Colon (tissue), 2 donors: ENCODE data around the gene PDE6B.
"Not testable (repeated sequence)": the region's sequence is repeated elsewhere in the genome, so short reads cannot be mapped to it uniquely, and the experiment has no call there.

Source experiments
- FAIRE-seq: peaks from 2 replicates; lab custom pipeline; 2012; peaks lifted over from hg19 to GRCh38; lab: Jason Lieb, UNC
- donor health status: control.
- donor health status: control.

The PDE6B gene

DNA sequence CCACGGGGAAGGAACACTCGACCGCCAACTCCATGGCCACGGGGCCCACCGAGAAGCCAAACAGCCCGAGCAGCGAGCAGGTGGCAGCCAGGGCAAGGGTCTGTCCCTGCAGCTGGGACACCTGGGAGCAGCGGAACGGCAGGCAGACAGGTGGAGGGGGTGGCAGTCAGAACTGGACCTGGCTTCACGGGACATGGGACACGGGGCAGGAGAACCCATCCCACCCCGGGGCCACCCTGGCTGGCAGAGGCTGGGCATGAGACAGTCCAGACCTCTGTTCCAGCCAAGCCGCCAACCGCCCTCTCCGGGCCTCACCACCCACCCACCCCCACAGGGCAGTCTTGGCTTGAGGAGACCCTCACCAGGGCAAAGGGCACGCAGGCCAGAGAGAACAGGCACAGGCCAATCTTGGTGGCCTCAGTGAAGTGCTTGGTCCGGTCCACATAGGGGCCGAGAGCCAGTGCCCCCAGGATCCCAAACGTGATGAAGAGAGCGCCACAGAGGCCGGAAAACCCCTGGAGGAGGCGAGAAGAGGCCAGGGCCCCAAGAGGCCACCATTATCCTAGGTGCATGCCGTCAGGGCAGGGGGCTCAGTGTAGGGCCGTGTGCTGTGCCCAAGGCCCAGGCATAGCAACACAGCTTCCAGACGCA is 58.0 kb downstream of the PDE6B start:
- no peak for FAIRE-seq

- no peak for FAIRE-seq
Measured at GRCh38 chr4:683982-684622, 58.7 kb downstream of the PDE6B start.

GRCh38 chr4:684623-685327 is 59.4 kb downstream of the PDE6B start:
- FAIRE-seq = no peak

GRCh38 chr4:685679-686412 is 60.5 kb downstream of the PDE6B start:
- FAIRE-seq = no peak

DNA sequence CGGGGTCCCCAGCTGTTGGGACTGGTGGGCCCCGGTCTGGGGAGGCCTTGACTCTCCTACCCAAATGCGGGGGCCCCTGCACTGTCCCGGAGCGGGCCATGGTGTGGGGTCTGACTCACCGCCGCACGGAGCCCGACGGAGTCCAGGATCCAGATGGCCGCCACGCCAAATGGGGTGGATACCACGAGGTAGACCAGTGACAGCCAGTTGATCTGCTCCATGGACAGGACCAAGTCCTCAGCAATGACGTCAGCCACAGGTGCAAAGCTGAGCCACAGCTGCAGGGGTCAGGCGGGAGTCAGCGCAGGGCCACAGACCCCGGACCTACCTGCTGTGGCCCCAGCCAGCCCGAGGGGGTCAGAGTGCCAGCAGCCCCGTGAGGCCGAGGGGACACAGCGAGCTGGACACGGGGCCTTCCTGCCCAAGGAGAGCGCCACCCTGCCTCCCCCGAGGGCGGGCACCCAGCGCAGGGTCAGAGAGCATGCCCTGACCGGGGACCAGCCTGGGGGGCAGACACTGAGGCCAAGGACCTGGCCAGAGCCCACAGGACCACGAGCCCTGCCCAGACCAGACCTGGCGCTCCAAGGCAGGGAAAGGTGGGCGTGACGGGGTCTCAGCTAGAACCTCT is 61.2 kb downstream of the PDE6B start:
- FAIRE-seq = no peak

- no peak for FAIRE-seq
Measured at GRCh38 chr4:687048-687970, 61.9 kb downstream of the PDE6B start.

DNA sequence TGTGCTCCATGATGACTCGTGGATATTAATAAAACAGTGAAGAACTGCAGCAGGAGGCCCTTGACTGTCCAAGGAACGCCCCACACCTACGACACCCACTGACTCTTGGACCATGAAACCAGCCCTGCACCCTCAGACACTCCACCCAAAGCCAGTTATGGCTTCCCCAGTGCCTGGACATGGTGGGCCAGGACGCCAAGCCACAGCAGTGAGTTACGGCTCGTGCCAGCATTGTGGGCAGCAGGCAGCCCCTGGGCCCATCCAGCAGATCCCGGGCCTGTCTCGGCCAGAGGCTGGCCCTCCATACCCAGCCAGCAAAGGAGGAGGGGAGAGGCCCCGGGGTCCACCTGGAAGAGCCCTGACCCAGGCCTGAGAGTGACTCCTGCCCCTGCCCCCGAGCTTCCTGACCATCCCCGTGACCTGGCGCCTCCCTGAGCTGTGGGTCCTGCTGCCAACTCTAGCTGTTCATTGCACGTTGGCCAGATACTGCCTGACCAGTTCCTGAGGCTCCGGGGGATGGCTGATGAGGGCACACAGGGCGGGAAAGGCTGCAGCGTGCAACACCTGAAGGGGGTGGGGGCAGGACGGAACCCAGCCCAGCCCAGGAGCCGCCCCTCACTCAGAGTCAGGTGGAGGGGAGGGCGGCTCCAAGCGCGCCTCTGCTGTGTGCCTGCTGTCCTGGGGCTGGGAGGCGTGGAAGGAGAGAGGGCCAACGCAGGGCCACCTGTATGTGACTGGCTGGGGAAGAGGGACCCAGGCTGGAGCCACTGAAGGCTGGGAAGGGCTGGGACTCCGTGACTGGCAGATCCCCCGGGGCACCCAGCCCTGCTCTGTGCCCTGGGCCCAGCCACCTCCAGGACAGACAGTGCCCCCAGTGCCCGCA is 62.8 kb downstream of the PDE6B start:
- FAIRE-seq = no peak

GRCh38 chr4:688854-689681 is 63.7 kb downstream of the PDE6B start, which contains the start of gene SLC49A3:
Gene SLC49A3 (minus strand): TSS chr4:689151. CDS start chr4:689127, 24 bp downstream.
- FAIRE-seq = no peak

DNA sequence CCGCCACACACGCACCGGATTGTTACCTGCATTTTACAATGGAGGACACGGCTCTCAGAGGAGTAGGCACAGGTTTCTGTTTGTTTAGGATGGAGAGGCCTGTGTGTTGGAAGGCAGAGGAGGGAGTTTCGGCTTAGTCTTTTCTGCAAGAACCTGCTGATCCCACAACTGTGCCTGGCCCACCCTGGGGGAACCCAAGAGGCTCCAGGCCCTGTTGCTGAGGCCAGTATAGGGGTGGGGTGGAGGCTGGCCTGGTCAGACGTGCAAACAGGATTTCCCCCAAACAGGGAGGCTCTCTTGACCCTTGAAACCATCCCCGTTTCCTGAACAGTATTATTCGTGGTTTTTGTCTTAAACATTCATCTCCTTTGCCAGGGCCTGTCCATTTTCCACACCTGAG is 64.3 kb downstream of the PDE6B start:
- no peak for FAIRE-seq

GRCh38 chr4:692771-693554 is 67.6 kb downstream of the PDE6B start:
- no peak for FAIRE-seq

DNA sequence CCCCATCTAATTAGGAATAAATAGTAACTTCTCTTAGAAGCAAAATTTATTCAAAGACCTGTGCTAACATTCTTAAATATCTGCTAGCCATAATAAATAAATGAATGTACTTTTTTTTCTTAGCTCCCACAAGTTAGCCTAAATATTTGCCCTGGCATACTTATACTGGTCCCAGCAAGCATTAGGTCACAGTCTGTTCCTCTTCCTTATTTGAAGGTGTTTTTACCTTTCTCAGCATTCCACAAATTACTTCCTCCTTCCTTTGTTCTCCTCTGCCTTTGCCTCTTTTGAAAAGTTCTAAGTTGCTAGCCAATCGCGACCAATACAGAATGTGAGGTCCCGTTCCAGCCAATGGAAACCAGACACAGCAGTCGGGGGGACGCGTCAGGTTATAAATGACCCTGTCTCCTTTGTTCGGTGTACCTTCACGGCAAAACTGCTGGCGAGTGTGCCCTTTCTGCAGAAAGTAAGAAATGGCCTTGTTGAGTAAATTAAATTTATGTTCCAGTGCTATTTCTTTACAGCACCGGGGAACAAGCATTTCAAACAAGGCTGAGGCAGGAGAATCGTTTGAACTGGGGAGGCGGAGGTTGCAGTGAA is 69.1 kb downstream of the PDE6B start:
- not testable (repeated sequence) for FAIRE-seq

- FAIRE-seq = no peak
Measured at GRCh38 chr4:699816-700580, 74.6 kb downstream of the PDE6B start.

- no peak for FAIRE-seq
Measured at GRCh38 chr4:700587-701264, 75.4 kb downstream of the PDE6B start.

- FAIRE-seq = no peak
Measured at GRCh38 chr4:702618-703048, 77.3 kb downstream of the PDE6B start.

GRCh38 chr4:703336-704197 is 78.2 kb downstream of the PDE6B start:
- no peak for FAIRE-seq
